ENCODE data around the gene LRCH3.

LRCH3 gene

GRCh38 chr3:197784019-197784585 is 7.0 kb upstream of the LRCH3 start:
- H3K9me2 ChIP-seq (replicated peaks; ENCODE audit: control insufficient read depth, low read length) = no peaks in the 10 kb centered on the region
- H3K36me3 ChIP-seq (ENCODE audit: control insufficient read depth, low read length) = peaks cover 37% of the 10 kb centered on the region
- H3F3A ChIP-seq (ENCODE audit: control insufficient read depth, insufficient read depth) = peaks cover 49% of the 10 kb centered on the region
- TF ChIP-seq EZH2phosphoT487 (IDR thresholded peaks at IDR 0.05; ENCODE audit: borderline replicate concordance, low read length) (no peak), CTCF (IDR thresholded peaks at IDR 0.05; ENCODE audit: low read depth, low read length, poor library complexity, severe bottlenecking) (no peak)
- H3K27ac ChIP-seq (ENCODE audit: low read depth, low read length) = peak overlapping the region; percentile 92
- H3K4me1 ChIP-seq (ENCODE audit: control insufficient read depth, low read length) = peaks cover 70% of the 10 kb centered on the region
- no peaks in the 10 kb centered on the region for H4K20me1 ChIP-seq (ENCODE audit: control insufficient read depth, insufficient read depth, low read depth, low read length)
- peak overlapping the region; percentile 53 for H3K4me3 ChIP-seq (ENCODE audit: low read length)
- peaks cover 10% of the 10 kb centered on the region for H3K79me2 ChIP-seq (ENCODE audit: control insufficient read depth, low read length)
- H3K4me2 ChIP-seq (ENCODE audit: low read length) = peak overlapping the region; percentile 82
- H3K27me3 ChIP-seq (ENCODE audit: control insufficient read depth, low read length) = no peaks in the 10 kb centered on the region
- H3K9me3 ChIP-seq (ENCODE audit: control insufficient read depth, insufficient read depth, low read length) = no peaks in the 10 kb centered on the region

GRCh38 chr3:197787412-197787811 is 3.6 kb upstream of the LRCH3 start:
- TF ChIP-seq CTCF (IDR thresholded peaks at IDR 0.05; ENCODE audit: low read depth, low read length, poor library complexity, severe bottlenecking) (no peak), EZH2phosphoT487 (IDR thresholded peaks at IDR 0.05; ENCODE audit: borderline replicate concordance, low read length) (no peak)
- Histone ChIP-seq H3K27ac (ENCODE audit: low read depth, low read length) (no peak overlapping the region), H4K20me1 (ENCODE audit: control insufficient read depth, insufficient read depth, low read depth, low read length) (no peaks in the 10 kb centered on the region), H3K9me3 (ENCODE audit: control insufficient read depth, insufficient read depth, low read length) (no peaks in the 10 kb centered on the region), H3K9me2 (replicated peaks; ENCODE audit: control insufficient read depth, low read length) (no peaks in the 10 kb centered on the region), H3K27me3 (ENCODE audit: control insufficient read depth, low read length) (no peaks in the 10 kb centered on the region), H3K4me1 (ENCODE audit: control insufficient read depth, low read length) (peaks cover 71% of the 10 kb centered on the region), H3K4me3 (ENCODE audit: low read length) (no peak overlapping the region), H3K79me2 (ENCODE audit: control insufficient read depth, low read length) (peaks cover 30% of the 10 kb centered on the region), H3K36me3 (ENCODE audit: control insufficient read depth, low read length) (peaks cover 20% of the 10 kb centered on the region), H3K4me2 (ENCODE audit: low read length) (peak overlapping the region; percentile 9; the same call in 1 of the 2 replicates), H3F3A (ENCODE audit: control insufficient read depth, insufficient read depth) (peaks cover 50% of the 10 kb centered on the region)

GRCh38 chr3:197789309-197789708 is 1.7 kb upstream of the LRCH3 start:
- Histone ChIP-seq H3K27me3 (ENCODE audit: control insufficient read depth, low read length) (no peaks in the 10 kb centered on the region), H4K20me1 (ENCODE audit: control insufficient read depth, insufficient read depth, low read depth, low read length) (no peaks in the 10 kb centered on the region; the same call in 1 of the 2 replicates), H3K36me3 (ENCODE audit: control insufficient read depth, low read length) (peaks cover 8% of the 10 kb centered on the region), H3K9me2 (replicated peaks; ENCODE audit: control insufficient read depth, low read length) (no peaks in the 10 kb centered on the region), H3K27ac (ENCODE audit: low read depth, low read length) (peak overlapping the region; percentile 79), H3K9me3 (ENCODE audit: control insufficient read depth, insufficient read depth, low read length) (no peaks in the 10 kb centered on the region), H3F3A (ENCODE audit: control insufficient read depth, insufficient read depth) (peaks cover 31% of the 10 kb centered on the region), H3K4me1 (ENCODE audit: control insufficient read depth, low read length) (peaks cover 70% of the 10 kb centered on the region), H3K4me2 (ENCODE audit: low read length) (peak overlapping the region; percentile 74), H3K4me3 (ENCODE audit: low read length) (peak overlapping the region; percentile 91), H3K79me2 (ENCODE audit: control insufficient read depth, low read length) (peaks cover 43% of the 10 kb centered on the region)
- no peak for TF ChIP-seq EZH2phosphoT487 (IDR thresholded peaks at IDR 0.05; ENCODE audit: borderline replicate concordance, low read length)
- TF ChIP-seq CTCF (IDR thresholded peaks at IDR 0.05; ENCODE audit: low read depth, low read length, poor library complexity, severe bottlenecking) = no peak
